HG03135 (cell line): ENCODE data around the gene NREP.
"Not testable (repeated sequence)": the region's sequence is repeated elsewhere in the genome, so short reads cannot be mapped to it uniquely, and the experiment has no call there.

Experiments
- ATAC-seq: cut with Tn5 transposase; IDR thresholded peaks from one replicate; pipeline ENCODE4 v1.9.1; 2021; ENCODE audit warnings: mild to moderate bottlenecking, moderate library complexity; ENCODE audit not compliant: unreplicated experiment

The NREP gene

DNA sequence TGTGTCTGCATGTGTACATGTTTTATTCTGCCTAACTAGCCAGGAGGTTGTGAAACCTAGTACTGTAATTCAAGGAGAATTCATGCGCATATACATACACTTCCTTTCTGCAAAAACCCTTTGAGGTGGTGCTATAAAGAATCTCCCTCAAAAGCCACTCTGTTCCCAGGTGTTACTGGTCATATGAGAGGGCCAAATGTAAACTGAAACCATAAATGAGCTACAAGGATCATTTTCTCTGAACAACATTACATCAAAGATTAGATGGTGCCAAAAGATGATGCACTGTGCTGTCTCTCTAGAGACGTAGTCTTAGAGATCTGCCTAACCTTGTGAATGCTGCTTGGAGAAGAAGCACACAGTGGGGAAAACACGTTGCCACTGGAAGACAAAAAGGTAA lies 15.7 kb downstream of the NREP start:
- ATAC-seq = peak; percentile 45

DNA sequence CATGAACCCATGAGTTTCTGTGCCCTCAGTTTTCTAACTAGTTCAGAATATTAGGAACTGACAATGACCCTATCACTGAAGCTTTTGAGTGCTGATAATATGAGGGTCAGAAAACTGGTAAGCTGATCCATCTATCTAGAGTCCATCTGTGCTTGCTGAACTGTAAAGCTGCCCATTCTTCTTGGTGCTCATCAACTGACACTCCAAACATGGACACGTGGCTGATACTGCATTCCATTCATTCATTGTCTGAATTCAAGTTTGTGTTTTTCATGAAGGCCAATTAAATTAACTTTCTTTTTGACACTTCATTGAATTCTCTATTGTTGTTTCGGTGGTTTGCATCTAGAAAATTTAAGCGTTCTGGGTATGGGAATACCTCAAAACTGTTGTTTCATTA lies 17.6 kb downstream of the NREP start:
- no peak for ATAC-seq

DNA sequence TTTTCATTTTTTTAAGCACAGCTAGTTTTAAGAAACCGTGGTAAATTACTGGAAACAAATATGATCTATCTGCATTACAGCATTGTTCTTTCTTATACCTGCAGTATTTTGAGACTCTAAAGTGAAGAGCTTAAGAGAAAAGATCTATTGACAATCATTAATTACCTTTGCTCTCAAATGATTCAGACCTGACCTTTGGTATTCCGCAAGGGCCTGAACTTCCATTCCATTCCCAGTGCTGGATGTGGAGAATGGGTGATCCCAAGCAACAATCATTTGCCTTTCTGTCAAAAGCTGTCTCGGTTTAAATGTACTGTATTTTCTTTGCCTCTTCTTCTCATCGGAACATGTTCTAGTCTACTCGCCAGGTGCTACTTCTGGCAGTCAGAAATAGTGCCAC lies 18.9 kb downstream of the NREP start:
- no peak for ATAC-seq

DNA sequence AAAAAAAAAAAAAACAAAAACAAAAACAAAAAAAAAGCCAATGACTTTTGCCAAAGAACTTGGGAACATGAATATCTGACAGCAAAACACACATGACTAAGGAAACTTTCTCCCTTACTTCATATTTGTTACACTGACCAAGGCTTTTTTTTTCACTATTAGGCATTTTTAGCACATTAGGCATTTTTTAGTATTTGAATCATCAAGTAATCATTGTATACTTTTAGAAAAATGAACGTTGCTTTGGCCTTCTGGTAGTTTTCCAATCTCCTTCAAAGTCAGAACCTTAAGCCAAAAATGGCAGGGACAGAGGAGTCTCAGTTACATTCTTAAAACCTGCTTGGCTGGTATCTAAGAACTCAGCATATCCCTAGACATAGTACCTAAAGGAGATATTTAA lies 19.3 kb downstream of the NREP start:
- ATAC-seq = no peak

DNA sequence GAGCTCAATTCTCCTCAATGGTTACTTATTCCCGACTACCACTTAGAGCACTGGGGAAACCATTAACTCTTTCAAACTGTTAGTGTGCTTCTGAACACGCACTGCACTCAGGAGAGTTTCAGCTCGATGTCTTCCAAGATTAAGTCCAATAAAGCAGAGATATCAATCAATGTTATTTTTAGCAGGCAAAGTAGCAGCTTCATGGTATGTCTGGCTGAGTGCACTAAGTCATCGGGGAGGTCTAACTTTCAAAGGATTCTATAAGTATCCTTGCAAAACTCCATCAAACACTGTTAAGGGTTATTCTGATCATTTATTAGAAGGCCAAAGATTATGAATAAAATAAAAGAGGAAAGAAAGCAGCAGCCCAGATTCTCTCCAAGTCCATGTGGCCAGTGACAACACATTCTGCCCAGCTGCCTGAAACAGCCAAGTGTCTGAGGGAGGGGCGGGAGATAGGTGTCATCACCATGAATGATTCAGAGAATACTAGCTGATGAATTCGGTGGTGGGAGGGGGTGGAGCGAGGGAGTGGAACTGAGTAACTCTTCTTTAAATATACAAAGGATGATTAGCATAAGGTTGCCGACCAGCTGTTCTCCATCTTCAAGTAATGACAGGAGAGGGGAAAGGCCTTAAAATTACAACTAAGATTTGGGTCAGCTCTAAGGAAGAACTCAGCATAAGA lies 21.3 kb downstream of the NREP start:
- ATAC-seq = no peak

DNA sequence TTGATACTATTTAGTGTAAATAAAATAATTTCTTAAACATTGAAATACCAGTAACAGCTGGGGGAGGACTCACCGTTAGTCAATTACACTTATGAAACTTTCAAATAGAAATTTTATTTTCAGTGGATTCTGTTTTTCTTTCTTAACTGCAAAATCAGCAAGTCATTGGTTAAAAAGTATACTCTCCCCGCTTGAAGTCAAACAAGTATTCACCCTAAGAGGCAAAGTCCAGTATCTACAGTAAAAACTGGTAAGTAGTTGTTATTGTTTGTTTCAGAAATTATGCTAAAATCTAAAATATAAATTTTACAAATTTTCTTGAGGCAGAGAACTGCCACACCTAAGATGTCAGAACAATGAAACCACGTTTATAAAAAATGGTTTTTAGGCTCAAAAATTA lies 22.4 kb downstream of the NREP start:
- no peak for ATAC-seq

DNA sequence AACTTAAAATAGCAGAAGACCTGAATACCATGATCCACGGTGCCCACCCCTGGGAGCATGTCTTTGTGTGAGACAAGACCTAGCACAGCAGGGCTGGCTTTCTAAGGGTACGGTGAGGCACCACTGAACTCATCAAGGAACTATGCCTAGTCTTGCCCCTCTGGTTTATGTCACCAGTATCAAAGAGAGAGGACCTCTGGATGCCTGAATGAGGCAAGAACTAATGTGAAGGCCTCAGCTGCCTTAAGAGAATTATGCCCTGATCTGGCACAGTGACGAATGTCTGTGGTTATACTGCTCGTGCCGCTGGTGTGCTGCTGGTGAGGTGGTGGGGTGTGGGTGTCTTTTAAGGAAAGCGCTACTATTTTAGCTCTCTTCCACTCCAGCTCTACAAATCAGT lies 23.0 kb downstream of the NREP start:
- no peak for ATAC-seq

DNA sequence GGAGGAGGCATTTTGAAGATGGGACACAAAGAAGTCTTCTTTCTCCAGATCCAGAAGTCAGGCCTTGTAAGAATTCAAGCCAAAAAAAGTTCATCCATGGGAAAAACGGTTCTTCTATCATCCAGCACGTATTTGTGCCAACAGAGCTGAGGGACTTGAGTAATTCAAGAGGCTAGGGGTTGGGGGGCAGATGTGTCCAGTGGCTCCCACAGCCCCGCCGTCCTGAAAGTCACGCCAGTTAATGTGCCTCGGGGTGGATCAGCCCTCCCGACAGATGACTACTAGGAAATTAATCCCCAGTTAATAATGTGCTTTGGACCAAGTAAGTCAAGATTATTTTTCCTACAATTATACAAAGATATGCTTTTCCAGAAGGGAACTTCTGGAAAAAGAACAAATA lies 23.4 kb downstream of the NREP start:
- ATAC-seq = no peak

DNA sequence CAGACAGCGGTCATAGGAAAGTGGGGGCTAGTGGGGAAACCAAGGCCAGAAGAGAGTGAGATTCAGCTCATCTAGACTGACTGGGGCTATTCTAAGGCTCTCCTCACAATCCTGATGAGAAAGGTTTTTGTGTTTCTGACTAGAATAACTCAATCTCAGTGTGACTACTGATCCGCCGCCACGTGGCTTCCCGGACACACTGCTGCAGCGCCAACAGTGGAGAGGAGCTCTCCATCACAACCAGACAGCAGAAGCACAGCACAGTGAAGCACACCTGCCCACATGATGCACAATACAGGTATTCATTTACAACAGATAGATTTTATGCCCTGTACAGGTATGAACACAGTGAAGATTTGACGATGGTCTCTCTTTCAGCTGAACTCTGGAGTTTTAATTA lies 25.4 kb downstream of the NREP start:
- ATAC-seq = no peak

DNA sequence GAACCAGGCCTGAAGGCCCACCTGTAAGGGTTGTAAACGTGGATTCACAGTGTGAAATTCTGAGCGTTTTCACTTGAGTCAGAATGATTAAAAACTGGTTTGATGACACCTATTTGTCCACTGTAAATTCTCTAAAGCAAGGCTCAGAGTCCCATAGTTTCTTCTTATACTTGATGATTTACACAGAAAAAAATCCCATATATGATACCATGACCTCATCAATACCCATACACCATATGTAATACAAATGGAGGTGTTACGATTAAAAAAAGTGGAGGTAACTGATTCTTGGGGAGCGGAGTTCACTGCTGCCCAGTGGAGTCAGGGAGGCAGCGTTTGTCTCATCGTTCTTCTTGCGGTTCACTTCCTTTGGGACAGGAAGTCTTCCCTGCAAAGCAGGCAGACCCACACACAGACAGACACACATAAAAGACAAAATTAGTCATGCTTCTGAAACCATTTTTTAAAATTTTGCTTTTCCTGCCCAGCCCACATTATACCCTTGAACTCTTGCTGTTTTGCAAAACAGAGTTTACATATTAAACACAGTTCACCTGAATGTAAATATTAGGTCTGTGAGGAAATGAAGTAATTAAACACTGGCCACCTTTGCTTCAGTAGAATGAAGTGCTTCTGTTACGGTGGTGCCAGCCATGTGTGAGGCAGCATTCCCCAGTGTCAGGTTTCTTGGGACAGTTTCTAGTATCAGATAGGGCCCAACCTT lies 26.2 kb downstream of the NREP start:
- no peak for ATAC-seq

DNA sequence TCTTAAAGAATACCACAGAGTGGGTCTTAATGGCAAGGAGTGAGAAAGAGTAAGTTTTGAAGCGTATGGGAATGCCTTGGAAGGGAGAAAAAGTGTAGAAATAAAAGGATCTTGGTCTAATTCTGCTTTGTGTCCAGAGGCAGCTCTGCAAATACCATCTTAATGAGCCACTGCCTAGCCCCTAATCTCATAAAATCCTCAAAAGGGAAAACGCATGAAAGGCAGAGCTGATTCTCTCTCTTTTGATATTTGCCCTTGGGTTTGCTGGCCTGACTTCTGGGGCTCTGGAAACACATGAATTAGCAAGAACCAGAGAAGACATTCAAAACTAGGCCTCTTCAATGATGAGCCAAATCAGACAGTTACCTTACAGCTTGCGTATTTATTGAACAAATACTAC lies 28.1 kb downstream of the NREP start:
- no peak for ATAC-seq

DNA sequence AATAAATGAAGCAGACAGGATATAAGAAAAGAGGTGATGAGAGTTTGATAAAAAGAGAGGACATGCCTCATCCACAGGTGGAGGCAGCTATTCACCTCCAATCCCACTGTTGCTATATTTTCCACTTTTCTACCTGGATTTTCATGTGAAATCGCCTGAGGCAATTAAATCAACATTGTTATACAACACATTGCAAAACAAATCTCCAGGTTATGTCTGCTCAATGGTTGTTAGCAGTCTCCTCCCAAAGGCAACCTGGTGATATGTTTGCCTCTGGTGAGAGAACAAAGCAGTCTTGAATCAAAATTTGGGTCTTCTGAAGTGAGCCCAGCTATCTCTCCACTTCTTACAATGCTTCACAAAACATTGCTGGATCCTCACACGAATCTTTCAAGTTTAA lies 30.0 kb downstream of the NREP start:
- ATAC-seq = no peak

DNA sequence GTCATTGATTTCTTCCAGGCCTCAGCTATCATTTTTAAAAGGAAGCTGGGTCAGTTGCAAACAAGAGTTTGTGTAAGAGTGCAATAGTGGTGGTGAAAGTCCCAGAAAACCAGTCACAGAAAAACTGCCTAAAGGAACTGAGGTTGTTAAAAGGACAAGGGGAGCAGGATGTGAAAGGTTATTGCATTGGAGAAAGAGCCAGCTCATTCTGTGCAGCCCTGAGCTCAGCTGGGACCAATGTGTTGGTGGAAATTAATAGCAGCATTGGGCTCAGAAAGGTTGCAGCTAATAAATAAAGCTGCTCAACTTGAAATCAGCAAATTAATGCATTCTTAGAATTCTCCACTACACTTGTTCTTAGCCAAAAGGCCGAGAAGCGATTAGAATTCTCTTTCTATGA lies 34.9 kb downstream of the NREP start:
- no peak for ATAC-seq

DNA sequence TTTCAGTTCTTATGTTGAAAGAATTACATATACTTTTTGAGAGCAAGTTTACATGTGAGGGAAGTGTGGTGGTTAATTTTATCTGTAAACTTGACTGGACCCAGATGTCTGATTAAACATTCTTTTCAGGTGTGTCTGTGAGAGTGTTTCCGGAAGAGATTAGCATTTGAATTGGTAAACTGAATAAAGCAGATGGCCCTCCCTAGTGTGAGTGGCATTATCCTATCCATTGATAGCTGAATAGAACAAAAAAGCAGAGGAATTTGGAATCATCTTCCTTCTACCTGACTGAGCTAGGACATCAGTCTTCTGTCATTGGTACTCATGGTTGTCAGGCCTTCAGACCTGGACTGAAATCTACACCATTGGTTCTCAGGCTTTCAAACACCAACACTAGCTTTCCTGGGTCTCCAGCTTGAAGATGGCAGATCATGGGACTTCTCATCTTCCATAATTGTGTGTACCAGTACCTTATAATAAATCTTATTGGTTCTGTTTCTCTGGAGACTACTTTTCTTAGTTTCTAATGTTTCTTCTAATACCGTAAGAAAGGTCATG lies 36.6 kb downstream of the NREP start:
- ATAC-seq = no peak

DNA sequence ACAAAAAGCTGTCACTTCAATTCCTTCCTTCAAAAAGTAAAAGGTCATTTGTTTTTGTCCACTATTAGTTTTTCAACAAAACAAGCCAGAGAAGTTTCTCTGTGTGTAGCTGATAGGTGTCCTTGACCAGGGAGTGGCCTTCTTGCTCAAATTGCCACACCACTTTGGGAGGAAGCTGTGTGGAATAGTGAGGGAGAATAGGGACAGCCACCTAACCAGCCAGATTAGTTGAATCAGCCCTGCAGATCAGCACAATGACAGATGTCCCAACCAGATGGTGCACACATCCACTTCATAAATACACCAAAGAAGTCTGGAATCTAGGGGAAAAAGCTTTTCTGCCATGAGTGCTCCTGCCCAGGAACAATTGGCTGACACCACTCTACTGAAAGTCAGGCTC lies 37.2 kb downstream of the NREP start:
- ATAC-seq = no peak

DNA sequence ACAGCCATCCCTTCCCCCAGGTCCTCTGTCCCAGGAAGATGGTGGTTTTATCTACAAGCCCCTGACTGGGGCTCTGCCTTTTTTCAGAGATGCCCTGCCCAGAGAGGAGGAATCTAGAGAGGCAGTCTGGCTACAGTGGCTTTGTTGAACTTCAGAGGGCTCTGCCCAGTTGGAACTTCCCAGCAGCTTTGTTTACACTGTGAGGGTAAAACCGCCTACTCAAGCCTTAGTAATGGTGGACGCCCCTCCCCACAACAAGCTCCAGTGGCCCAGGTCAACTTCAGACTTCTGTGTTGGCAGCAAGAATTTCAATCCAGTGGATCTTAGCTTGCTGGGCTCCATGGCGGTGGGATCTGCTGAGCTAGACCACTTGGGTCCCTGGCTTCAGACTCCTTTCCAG lies 40.2 kb downstream of the NREP start:
- not testable (repeated sequence) for ATAC-seq

DNA sequence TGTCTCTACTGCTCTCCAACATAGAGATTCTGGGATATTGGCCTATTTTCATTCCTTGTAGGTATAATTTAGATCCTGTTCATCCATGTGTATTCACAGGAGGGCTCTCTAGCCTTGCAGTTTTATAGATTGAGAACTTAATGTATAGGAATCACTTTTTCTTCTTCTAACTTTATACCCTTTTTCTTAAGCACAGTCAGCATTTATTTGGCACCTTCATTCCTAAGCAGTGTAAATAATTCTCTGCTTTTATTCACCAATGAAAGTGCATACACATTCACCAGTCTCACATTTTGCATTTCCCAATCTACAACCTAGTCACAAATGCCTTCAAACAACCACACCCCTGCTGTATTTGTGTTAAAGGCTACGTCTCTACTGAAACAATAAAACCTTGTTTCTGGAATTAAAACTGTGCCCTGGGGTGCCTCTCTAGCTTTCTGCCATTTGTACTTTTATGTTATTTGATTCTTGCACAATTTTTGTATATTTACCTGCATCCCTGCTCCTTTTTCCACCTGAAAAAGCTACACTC lies 49.3 kb downstream of the NREP start:
- no peak for ATAC-seq

DNA sequence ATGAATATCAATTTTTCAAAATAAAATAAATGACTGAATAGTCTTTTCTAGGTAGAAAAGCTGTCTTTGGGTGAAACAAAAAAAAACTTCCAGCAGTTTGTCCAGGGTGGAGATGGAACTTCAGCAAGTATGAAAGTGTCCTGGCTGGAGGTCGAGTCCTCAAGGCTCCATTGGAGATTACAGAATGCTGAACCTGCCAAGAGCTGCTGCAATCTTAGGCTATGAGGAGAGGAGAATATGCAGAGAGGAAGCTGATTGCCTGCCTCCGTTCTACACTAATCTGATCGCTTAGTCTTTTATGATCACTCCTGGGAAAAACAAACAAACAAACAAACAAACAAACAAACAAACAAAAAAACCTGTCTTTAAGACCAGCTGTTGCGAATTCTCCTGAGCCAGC lies 50.6 kb downstream of the NREP start:
- no peak for ATAC-seq

DNA sequence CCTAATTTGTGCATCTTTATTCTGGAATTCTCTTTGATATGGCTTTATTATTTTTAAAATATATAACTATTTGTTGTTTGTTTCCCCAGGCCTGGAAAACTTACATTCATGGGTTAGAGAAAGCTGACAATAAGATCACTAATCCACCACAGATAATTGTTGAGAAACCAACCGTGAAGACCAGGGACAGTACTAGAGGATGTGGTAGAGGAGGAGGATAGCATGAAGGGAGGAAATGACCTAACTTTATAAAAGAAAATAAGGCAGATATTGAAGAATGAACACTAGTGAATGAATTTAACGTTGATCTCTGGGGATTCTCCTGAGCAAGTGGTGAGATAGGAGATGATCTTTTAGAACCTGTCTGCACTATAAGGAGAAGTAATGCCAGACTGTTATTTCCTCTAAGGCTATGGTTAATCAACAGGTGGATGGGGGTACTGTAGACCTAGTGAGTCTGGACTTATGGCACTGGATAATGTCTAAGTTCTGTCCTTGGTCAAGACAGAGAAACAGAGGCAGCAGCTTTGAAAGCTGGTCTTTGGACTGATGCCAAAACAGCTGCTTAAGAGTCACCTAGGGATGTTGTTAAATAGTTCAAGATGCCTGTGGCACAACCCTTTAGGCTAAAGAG lies 52.4 kb downstream of the NREP start:
- peak; percentile 58 for ATAC-seq

DNA sequence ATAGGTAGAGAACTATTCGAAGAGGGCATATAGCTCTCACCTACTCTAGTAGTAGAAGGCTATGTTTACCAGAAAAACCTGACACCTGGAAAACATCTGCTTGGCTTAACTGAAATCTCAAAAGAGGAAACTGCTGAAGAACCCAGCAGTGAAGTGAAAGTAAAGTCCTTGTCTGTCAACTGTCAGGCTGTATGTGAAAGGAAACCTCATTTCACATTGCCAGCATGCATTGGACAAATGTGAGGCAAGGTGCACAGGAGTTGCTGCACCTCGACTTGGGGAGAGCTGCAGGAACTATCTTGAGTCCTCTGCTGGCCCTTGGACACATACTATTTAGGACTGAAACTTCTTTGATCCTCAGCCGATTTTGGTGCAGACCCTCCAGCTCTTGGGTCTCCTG lies 53.3 kb downstream of the NREP start:
- peak; percentile 97 for ATAC-seq

DNA sequence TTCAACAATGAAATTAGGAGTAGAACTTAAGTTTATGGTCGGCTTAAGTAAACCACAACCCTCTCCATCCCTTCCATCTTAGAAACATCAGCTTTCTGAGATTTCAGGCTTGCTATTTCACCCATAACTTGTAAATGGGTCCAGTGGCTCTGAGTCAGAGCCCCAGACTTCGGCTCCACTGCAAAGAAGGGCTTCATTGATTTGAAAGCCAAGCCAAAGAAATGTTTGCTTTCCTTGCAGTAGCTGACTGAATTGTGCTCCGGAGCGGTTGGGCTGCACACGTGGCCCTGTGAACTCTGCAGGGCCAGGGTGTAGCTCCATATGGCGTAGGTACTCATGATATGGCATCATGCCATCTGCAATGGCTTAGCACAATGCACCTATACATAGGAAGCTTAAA lies 57.0 kb downstream of the NREP start:
- ATAC-seq = no peak

DNA sequence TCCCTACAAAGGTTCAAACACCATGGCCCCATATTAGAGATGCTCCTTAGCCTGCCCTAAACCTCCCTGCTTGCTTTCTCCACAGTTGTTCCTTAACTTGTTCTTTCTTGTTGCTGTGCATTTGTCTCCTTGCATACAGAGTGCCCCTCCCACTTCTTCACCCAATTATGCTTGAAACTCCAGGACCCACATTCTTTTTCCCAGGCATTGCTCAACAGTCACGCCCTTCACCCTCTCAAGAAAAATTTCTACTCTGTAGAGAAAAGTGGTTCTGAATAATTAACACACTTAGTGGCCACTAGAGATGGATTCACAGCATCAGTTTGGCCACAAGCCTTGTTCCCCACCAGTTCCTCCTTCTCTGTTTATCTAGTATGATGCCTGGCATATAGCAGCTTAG lies 57.7 kb downstream of the NREP start:
- ATAC-seq = no peak
